CD4-positive, alpha-beta T cell (primary cell): ENCODE data around the gene ZNF689. TPM values are rescaled to one million over a fixed set of nuclear protein-coding genes. Genes with fewer than 3 reads are reported as not detected.

Experiments
- ATAC-seq: fragments of 200-7000 bp; cut with Tn5 transposase; one replicate; pipeline ENCODE4 v1.10.0; 2022; ENCODE audit warnings: mild to moderate bottlenecking; ENCODE audit not compliant: poor library complexity
- CTCF ChIA-PET: fragments of 350-600 bp; sonication (Branson Sonifier 250); formaldehyde crosslinking; loops from one replicate; lab custom pipeline; 2021; ENCODE audit warnings: antibody characterized with exemption, inconsistent platforms; lab: Charles Lee
- POLR2A ChIA-PET: fragments of 350-600 bp; sonication (Branson Sonifier 250); formaldehyde crosslinking; loops from one replicate; lab custom pipeline; 2021; ENCODE audit warnings: antibody characterized with exemption, inconsistent platforms; lab: Charles Lee
- DNase-seq, 14 experiments: peaks; one replicate each; pipeline ENCODE4 v3.0.0-alpha.2; 2013 to 2020; ENCODE audit warnings: mixed read lengths in 2 of 14
- H3K27ac ChIP-seq, 2 donors: one replicate each; pipeline versions ENCODE4 v1.5.1 to v1.7.0; 2013; ENCODE audit warnings: low read length in 2 of 2, low read depth in 1 of 2, mild to moderate bottlenecking in 1 of 2
- H3K27me3 ChIP-seq, 2 experiments: 1 replicate in 1 of 2; 2 replicates in 1 of 2; pipeline versions ENCODE4 v1.6.1 to v1.7.0; 2013; ENCODE audit warnings: low read length in 2 of 2, control low read depth in 1 of 2, mild to moderate bottlenecking in 1 of 2, moderate library complexity in 1 of 2; ENCODE audit not compliant: insufficient read depth in 2 of 2, control insufficient read depth in 1 of 2
- H3K36me3 ChIP-seq: one replicate; pipeline ENCODE4 v1.6.1; 2013; ENCODE audit warnings: low read length, control low read depth; ENCODE audit not compliant: insufficient read depth
- H3K4me1 ChIP-seq: one replicate; pipeline ENCODE4 v1.6.1; 2013; ENCODE audit warnings: low read length, control low read depth; ENCODE audit not compliant: insufficient read depth
- H3K4me3 ChIP-seq: one replicate; pipeline ENCODE4 v1.5.1; 2013; ENCODE audit warnings: mild to moderate bottlenecking, low read length, moderate library complexity
- H3K9me3 ChIP-seq, 2 experiments: 1 replicate in 1 of 2; 2 replicates in 1 of 2; pipeline versions ENCODE4 v1.6.1 to v1.7.0; 2013; ENCODE audit warnings: low read length in 2 of 2, mild to moderate bottlenecking in 2 of 2, control low read depth in 1 of 2, moderate library complexity in 1 of 2; ENCODE audit not compliant: control insufficient read depth in 1 of 2, insufficient read depth in 1 of 2
- H3K27ac Mint-ChIP-seq: one replicate; pipeline ENCODE4 v1.8.0; 2020; ENCODE audit warnings: mixed read lengths
- H3K27me3 Mint-ChIP-seq: one replicate; pipeline ENCODE4 v1.8.0; 2021; ENCODE audit warnings: mixed read lengths
- H3K36me3 Mint-ChIP-seq: one replicate; pipeline ENCODE4 v1.8.0; 2021; ENCODE audit warnings: low read depth, mixed read lengths
- H3K4me1 Mint-ChIP-seq: one replicate; pipeline ENCODE4 v1.8.0; 2021; ENCODE audit warnings: low read depth, mixed read lengths
- H3K4me3 Mint-ChIP-seq: one replicate; pipeline ENCODE4 v1.8.0; 2020; ENCODE audit warnings: mild to moderate bottlenecking, mixed read lengths
- H3K9me3 Mint-ChIP-seq: one replicate; pipeline ENCODE4 v1.8.0; 2020; ENCODE audit warnings: mixed read lengths
- CTCF ChIP-seq: fragments of 200-600 bp; IDR thresholded peaks from one replicate; pipeline ENCODE4 v1.8.0; 2022; ENCODE audit warnings: antibody characterized with exemption, mild to moderate bottlenecking
- intact Hi-C, 2 experiments: fragments of 100-400 bp; cut with DNase I in 1 of 2; cut with micrococcal nuclease in 1 of 2; formaldehyde crosslinking; loops; one replicate each; pipeline versions ENCODE4 v1.15.1 to v1.9.0; 2023 to 2025; cut with DNase I, micrococcal nuclease
- total RNA-seq, 174 experiments: library from RNA in 2 of 174; stranded (reverse) in 2 of 174; gene quantifications; one replicate each; pipeline ENCODE4 v1.2.3 and lab custom pipeline; 2021 to 2026

The ZNF689 gene
- total RNA-seq, 2 experiments from 2014 or later = 15.3 to 15.7 TPM

GRCh38 chr16:30619638-30620037, 9.4 kb upstream of the ZNF689 start:
- Histone ChIP-seq H3K9me3 (peaks cover 0 to 3% of the 10 kb centered on the region in 2 experiments), H3K4me1 (no peaks in the 10 kb centered on the region), H3K27me3 (no peaks in the 10 kb centered on the region), H3K4me3 (no peak overlapping the region), H3K36me3 (no peaks in the 10 kb centered on the region), H3K27ac (no peak overlapping the region)
- intact Hi-C loops = no loop called here
- Mint-ChIP-seq H3K27ac (no peak overlapping the region), H3K27me3 (no peaks in the 10 kb centered on the region), H3K4me1 (no peaks in the 10 kb centered on the region), H3K4me3 (no peak overlapping the region), H3K36me3 (no peaks in the 10 kb centered on the region), H3K9me3 (no peaks in the 10 kb centered on the region)
- DNase-seq = no peak
- ChIA-PET POLR2A (interaction anchor here (1.0 to 1.2 kb wide), 2 partner anchors 9 kb away, joined by 3 to 4 read pairs; partner anchors contain the start of gene ZNF689), CTCF (no interaction called here)
- TF ChIP-seq CTCF = no peak
- ATAC-seq = no peak

- no peaks in the 10 kb centered on the region for H3K4me1 ChIP-seq
- ATAC-seq (no peak), DNase-seq (no peak)
- no peaks in the 10 kb centered on the region for H3K27me3 Mint-ChIP-seq
- no peak overlapping the region for H3K27ac Mint-ChIP-seq
- no peaks in the 10 kb centered on the region for H3K9me3 Mint-ChIP-seq
- no peaks in the 10 kb centered on the region for H3K4me1 Mint-ChIP-seq
- POLR2A ChIA-PET = interaction anchor here (1.0 to 1.2 kb wide), 2 partner anchors 9 kb away, joined by 3 to 4 read pairs; partner anchors contain the start of gene ZNF689
- H3K36me3 ChIP-seq = no peaks in the 10 kb centered on the region
- intact Hi-C loops = no loop called here
- H3K9me3 ChIP-seq = peaks cover 0 to 1% of the 10 kb centered on the region in 2 experiments
- H3K4me3 Mint-ChIP-seq = no peak overlapping the region
- H3K36me3 Mint-ChIP-seq = no peaks in the 10 kb centered on the region
- no peak overlapping the region for H3K4me3 ChIP-seq
- CTCF ChIA-PET = no interaction called here
- TF ChIP-seq CTCF = no peak
- H3K27ac ChIP-seq = no peak overlapping the region
- no peaks in the 10 kb centered on the region for H3K27me3 ChIP-seq
Observed at GRCh38 chr16:30619202-30619601, 9.0 kb upstream of the ZNF689 start.

GRCh38 chr16:30615358-30616091, 5.3 kb upstream of the ZNF689 start:
- DNase-seq = peak; percentile 41 to 82 (median 60)
- ChIA-PET CTCF (interaction anchor here (0.6 to 2.3 kb wide), 15 partner anchors 9 to 430 kb away, joined by 3 to 10 read pairs (median 4); partner anchors contain the start of genes DCTPP1 and PRR14), POLR2A (interaction anchor here (1.0 to 1.5 kb wide), 3 partner anchors 35 to 58 kb away, joined by 3 to 4 read pairs (median 3); partner anchors contain the start of genes PRR14 and ZNF688)
- H3K27ac ChIP-seq = no peak overlapping the region
- Mint-ChIP-seq H3K9me3 (no peaks in the 10 kb centered on the region), H3K27ac (no peak overlapping the region), H3K4me1 (peaks cover 2% of the 10 kb centered on the region), H3K4me3 (no peak overlapping the region), H3K27me3 (no peaks in the 10 kb centered on the region), H3K36me3 (no peaks in the 10 kb centered on the region)
- ATAC-seq = peak; percentile 84
- H3K27me3 ChIP-seq = no peaks in the 10 kb centered on the region
- intact Hi-C loops = no loop called here
- no peaks in the 10 kb centered on the region for H3K36me3 ChIP-seq
- no peaks in the 10 kb centered on the region for H3K9me3 ChIP-seq
- peak; percentile 36 for TF ChIP-seq CTCF
- peaks cover 7% of the 10 kb centered on the region for H3K4me1 ChIP-seq
- H3K4me3 ChIP-seq = no peak overlapping the region
